Central memory CD8-positive, alpha-beta T cell (primary cell): ENCODE data around the gene TMEM200B.
"Not testable (repeated sequence)": the region's sequence is repeated elsewhere in the genome, so short reads cannot be mapped to it uniquely, and the experiment has no call there.

Source experiments
- ATAC-seq: fragments of 150-1000 bp; cut with Tn5 transposase; replicated peaks from 2 replicates; pipeline ENCODE4 v1.10.0; 2022; ENCODE audit warnings: mild to moderate bottlenecking, moderate FRiP score, moderate number of reproducible peaks; ENCODE audit not compliant: poor library complexity, severe bottlenecking; ENCODE audit errors: extremely low read depth
- DNase-seq, 2 donors: peaks; one replicate each; pipeline ENCODE4 v3.0.0; 2021; ENCODE audit warnings: low spot score in 2 of 2
- H3K27ac Mint-ChIP-seq: one replicate; pipeline ENCODE4 v1.8.0; 2022; ENCODE audit warnings: low read depth, mild to moderate bottlenecking, moderate library complexity, mixed read lengths
- H3K27me3 Mint-ChIP-seq: one replicate; pipeline ENCODE4 v1.8.0; 2022; ENCODE audit warnings: mixed read lengths
- H3K36me3 Mint-ChIP-seq: one replicate; pipeline ENCODE4 v1.8.0; 2022; ENCODE audit warnings: mild to moderate bottlenecking, moderate library complexity, mixed read lengths; ENCODE audit not compliant: insufficient read depth
- H3K4me1 Mint-ChIP-seq: one replicate; pipeline ENCODE4 v1.8.0; 2022; ENCODE audit warnings: mixed read lengths
- H3K4me3 Mint-ChIP-seq: one replicate; pipeline ENCODE4 v1.8.0; 2022; ENCODE audit warnings: mild to moderate bottlenecking, moderate library complexity, mixed read lengths
- H3K9me3 Mint-ChIP-seq: one replicate; pipeline ENCODE4 v1.8.0; 2022; ENCODE audit warnings: mixed read lengths

The TMEM200B gene

DNA sequence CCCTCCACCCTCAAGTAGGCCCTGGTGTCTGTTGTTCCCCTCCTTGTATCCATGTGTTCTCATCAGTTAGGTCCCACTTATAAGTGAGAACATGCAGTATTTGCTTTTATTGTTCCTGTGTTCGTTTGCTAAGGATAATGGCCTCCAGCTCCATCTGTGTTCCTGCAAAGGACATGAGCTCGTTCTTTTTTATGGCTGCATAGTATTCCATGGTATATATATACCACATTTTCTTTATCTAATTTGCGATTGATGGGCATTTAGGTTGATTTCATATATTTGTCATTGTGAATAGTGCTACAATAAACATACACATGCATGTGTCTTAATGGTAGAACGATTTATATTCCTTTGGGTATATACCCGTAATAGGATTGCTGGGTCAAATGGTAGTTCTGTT, 31.0 kb downstream of the TMEM200B start:
- not testable (repeated sequence) for H3K27me3 Mint-ChIP-seq, H3K27ac Mint-ChIP-seq, DNase-seq, H3K9me3 Mint-ChIP-seq, ATAC-seq, H3K4me3 Mint-ChIP-seq
- H3K36me3 Mint-ChIP-seq, result peaks cover 49% of the 10 kb centered on the region
- H3K4me1 Mint-ChIP-seq, result peaks cover 16% of the 10 kb centered on the region

- ATAC-seq (no peak), DNase-seq (no peak)
- H3K27ac Mint-ChIP-seq, result peak overlapping the region; percentile 47
- no peak overlapping the region for H3K4me3 Mint-ChIP-seq
- H3K4me1 Mint-ChIP-seq, result peaks cover 12% of the 10 kb centered on the region
- no peaks in the 10 kb centered on the region for H3K9me3 Mint-ChIP-seq
- H3K27me3 Mint-ChIP-seq, result no peaks in the 10 kb centered on the region
- H3K36me3 Mint-ChIP-seq, result peaks cover 52% of the 10 kb centered on the region
Measured at GRCh38 chr1:29090937-29091618, 32.6 kb downstream of the TMEM200B start.

- H3K4me3 Mint-ChIP-seq, result no peak overlapping the region
- no peaks in the 10 kb centered on the region for H3K9me3 Mint-ChIP-seq
- H3K27me3 Mint-ChIP-seq, result no peaks in the 10 kb centered on the region
- H3K4me1 Mint-ChIP-seq, result no peaks in the 10 kb centered on the region
- H3K27ac Mint-ChIP-seq, result peak overlapping the region; percentile 61
- peaks cover 38% of the 10 kb centered on the region for H3K36me3 Mint-ChIP-seq
- ATAC-seq (no peak), DNase-seq (no peak)
Measured at GRCh38 chr1:29084196-29084521, 39.5 kb downstream of the TMEM200B start.

DNA sequence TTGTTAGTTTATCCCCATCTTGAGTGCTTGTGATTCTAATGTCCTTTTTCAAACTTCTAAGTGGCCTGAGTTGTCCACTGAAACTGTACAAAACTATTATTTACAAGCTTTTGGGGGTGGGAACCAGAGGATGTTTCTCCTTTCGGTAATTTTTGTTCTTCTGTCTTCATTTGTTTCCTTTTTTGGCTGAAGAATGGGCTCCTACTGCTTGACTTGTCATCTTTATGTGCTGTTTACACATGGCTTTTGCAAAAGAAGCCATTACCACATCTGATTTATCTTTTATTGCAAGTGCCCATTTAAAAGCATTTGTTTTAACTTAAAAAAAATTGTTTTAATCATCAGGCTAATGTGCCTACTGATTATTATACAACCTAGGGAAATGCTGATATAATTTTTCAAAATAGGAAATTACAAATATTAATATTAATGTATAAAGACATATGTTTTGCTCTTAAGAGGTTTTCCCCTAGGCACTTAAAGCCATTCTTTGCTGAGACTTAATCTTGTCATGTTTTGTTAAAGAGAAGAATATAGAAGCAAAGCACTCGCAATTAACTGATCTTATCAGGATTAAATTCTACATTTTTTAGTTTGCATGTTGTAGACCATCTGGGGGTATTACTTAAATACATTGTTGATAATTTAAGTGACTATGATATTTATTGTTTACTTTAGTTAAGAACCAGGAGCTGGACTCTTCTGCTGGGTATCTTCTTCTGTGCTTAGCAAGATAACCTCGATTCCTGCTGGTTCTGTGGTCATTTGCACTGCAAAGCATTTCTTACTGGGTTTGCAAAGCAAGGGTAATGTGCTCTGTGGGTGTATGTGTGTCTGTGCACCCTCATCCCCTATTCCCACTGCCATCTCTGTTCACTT, 40.1 kb downstream of the TMEM200B start:
- Mint-ChIP-seq H3K27me3 (no peaks in the 10 kb centered on the region), H3K4me3 (no peak overlapping the region), H3K9me3 (no peaks in the 10 kb centered on the region), H3K36me3 (peaks cover 41% of the 10 kb centered on the region), H3K27ac (peak overlapping the region; percentile 61), H3K4me1 (no peaks in the 10 kb centered on the region)
- DNase-seq (no peak), ATAC-seq (no peak)

DNA sequence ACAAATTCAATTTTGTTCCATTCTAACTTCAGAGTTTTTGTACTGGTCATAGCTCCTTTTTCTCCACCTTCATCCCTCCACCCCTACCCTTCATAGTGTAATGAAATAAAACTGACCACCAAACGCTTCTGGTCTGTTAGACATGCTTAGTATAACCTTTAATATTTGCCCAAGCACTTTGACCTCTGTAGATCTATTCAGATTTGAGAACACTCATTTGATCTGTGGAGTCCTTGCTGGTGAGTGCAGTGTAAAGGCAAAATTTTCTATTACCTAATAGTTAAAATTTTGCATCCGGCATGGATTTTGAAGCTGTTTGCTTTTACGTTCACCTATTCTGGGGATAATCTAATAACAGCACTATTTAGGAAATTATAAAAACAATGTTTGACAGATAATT, 41.2 kb downstream of the TMEM200B start:
- Mint-ChIP-seq H3K36me3 (peaks cover 47% of the 10 kb centered on the region), H3K4me1 (no peaks in the 10 kb centered on the region), H3K9me3 (no peaks in the 10 kb centered on the region), H3K4me3 (no peak overlapping the region), H3K27me3 (no peaks in the 10 kb centered on the region), H3K27ac (no peak overlapping the region)
- DNase-seq, result no peak
- ATAC-seq, result no peak

- H3K4me1 Mint-ChIP-seq, result no peaks in the 10 kb centered on the region
Measured at GRCh38 chr1:29081201-29081600, 42.5 kb downstream of the TMEM200B start.

GRCh38 chr1:29079916-29080629, 43.6 kb downstream of the TMEM200B start:
- ATAC-seq, H3K4me3 Mint-ChIP-seq, H3K27ac Mint-ChIP-seq, H3K4me1 Mint-ChIP-seq, H3K27me3 Mint-ChIP-seq, DNase-seq, H3K9me3 Mint-ChIP-seq: not testable (repeated sequence)
- peaks cover 46% of the 10 kb centered on the region for H3K36me3 Mint-ChIP-seq

More at GRCh38 chr1:29081201-29081600, 42.5 kb downstream of the TMEM200B start:
- no peaks in the 10 kb centered on the region for H3K9me3 Mint-ChIP-seq
- ATAC-seq (no peak), DNase-seq (no peak)
- H3K36me3 Mint-ChIP-seq, result peaks cover 49% of the 10 kb centered on the region
- no peaks in the 10 kb centered on the region for H3K27me3 Mint-ChIP-seq
- H3K27ac Mint-ChIP-seq, result no peak overlapping the region
- H3K4me3 Mint-ChIP-seq, result no peak overlapping the region

GRCh38 chr1:29077155-29077554, 46.5 kb downstream of the TMEM200B start:
- H3K9me3 Mint-ChIP-seq, result no peaks in the 10 kb centered on the region
- no peaks in the 10 kb centered on the region for H3K27me3 Mint-ChIP-seq
- no peaks in the 10 kb centered on the region for H3K4me1 Mint-ChIP-seq
- H3K27ac Mint-ChIP-seq, result no peak overlapping the region
- H3K4me3 Mint-ChIP-seq, result no peak overlapping the region
- peaks cover 54% of the 10 kb centered on the region for H3K36me3 Mint-ChIP-seq
- ATAC-seq (no peak), DNase-seq (no peak)
